AG04450 (cell line): ENCODE results near the gene DTD1. TPM values are rescaled to one million over a fixed set of nuclear protein-coding genes. Genes with fewer than 3 reads are reported as not detected.

ENCODE experiments used
- CTCF ChIA-PET: fragments of 300-600, 350-600 bp; formaldehyde crosslinking; extraction: SDS; loops from one replicate; lab custom pipeline; 2022; ENCODE audit warnings: antibody characterized with exemption, inconsistent platforms; lab: Charles Lee
- POLR2A ChIA-PET: fragments of 350-600 bp; formaldehyde crosslinking; extraction: SDS; loops from one replicate; lab custom pipeline; 2021; ENCODE audit warnings: antibody characterized with exemption, inconsistent platforms; lab: Yijun Ruan, JAX
- DNase-seq: peaks from one replicate; pipeline ENCODE4 v3.0.0-alpha.2; 2011; ENCODE audit warnings: low read depth, low spot score
- H3K27ac ChIP-seq: one replicate; pipeline ENCODE4 v1.5.1; 2012; ENCODE audit warnings: low read depth, low read length, control low read depth
- H3K27me3 ChIP-seq: one replicate; pipeline ENCODE4 v1.6.0; 2012; ENCODE audit warnings: low read length; ENCODE audit not compliant: control insufficient read depth, insufficient read depth
- H3K4me3 ChIP-seq: 2 replicates; pipeline ENCODE4 v1.5.1; 2011; ENCODE audit warnings: mild to moderate bottlenecking, low read depth, low read length, control low read depth
- H3K9me3 ChIP-seq: 2 replicates; pipeline ENCODE4 v1.5.1; 2012; ENCODE audit warnings: low read length; ENCODE audit not compliant: control insufficient read depth, insufficient read depth
- CTCF ChIP-seq: IDR thresholded peaks from 2 replicates; pipeline ENCODE4 v1.5.1; 2011; ENCODE audit warnings: low read depth, low read length, control low read depth, inconsistent platforms
- polyA plus RNA-seq: library from polyadenylated mRNA; depleted of rRNA; stranded (reverse); fragments of >200 nt; gene quantifications from 2 replicates; pipeline ENCODE4 v1.2.3, GENCODE V29; 2011

The DTD1 gene
- polyA plus RNA-seq, 1 experiment: 50.0 TPM

GRCh38 chr20:18738055-18738454 lies 150.2 kb downstream of the DTD1 start:
- DNase-seq: no peak
- Histone ChIP-seq H3K27me3 (no peaks in the 10 kb centered on the region), H3K27ac (no peak overlapping the region), H3K9me3 (no peaks in the 10 kb centered on the region; the same call in 1 of the 2 replicates), H3K4me3 (no peak overlapping the region)
- TF ChIP-seq CTCF: no peak
- ChIA-PET POLR2A (interaction anchor here (0.7 kb wide), 1 partner anchor 89 kb away, joined by 6 read pairs; no protein-coding TSS in a partner anchor), CTCF (no interaction called here)

GRCh38 chr20:18738888-18739287 lies 151.0 kb downstream of the DTD1 start:
- Histone ChIP-seq H3K4me3 (no peak overlapping the region), H3K27me3 (no peaks in the 10 kb centered on the region), H3K9me3 (no peaks in the 10 kb centered on the region; the same call in 1 of the 2 replicates), H3K27ac (peak overlapping the region; percentile 80)
- no peak for DNase-seq
- CTCF ChIA-PET: interaction anchor here (0.6 kb wide), 1 partner anchor 99 kb away, joined by 4 read pairs; no protein-coding TSS in a partner anchor
- no peak for TF ChIP-seq CTCF
- POLR2A ChIA-PET: interaction anchor here (0.7 to 1.3 kb wide), 2 partner anchors 33 to 90 kb away, joined by 3 to 6 read pairs; no protein-coding TSS in a partner anchor

GRCh38 chr20:18739751-18740166 lies 151.9 kb downstream of the DTD1 start:
- no peak overlapping the region for H3K4me3 ChIP-seq
- POLR2A ChIA-PET: interaction anchor here (0.6 to 1.3 kb wide), 2 partner anchors 34 to 1102 kb away, joined by 3 read pairs; no protein-coding TSS in a partner anchor
- TF ChIP-seq CTCF: no peak
- CTCF ChIA-PET: interaction anchor here (1.8 kb wide), 1 partner anchor 108 kb away, joined by 7 read pairs; no protein-coding TSS in a partner anchor
- peak; percentile 59 for DNase-seq
- H3K27ac ChIP-seq: peak overlapping the region; percentile 54
- H3K9me3 ChIP-seq: no peaks in the 10 kb centered on the region; the same call in 1 of the 2 replicates
- H3K27me3 ChIP-seq: no peaks in the 10 kb centered on the region

- H3K27ac ChIP-seq: no peak overlapping the region
- no peaks in the 10 kb centered on the region for H3K27me3 ChIP-seq
- ChIA-PET CTCF (interaction anchor here (1.8 kb wide), 1 partner anchor 108 kb away, joined by 7 read pairs; no protein-coding TSS in a partner anchor), POLR2A (no interaction called here)
- no peaks in the 10 kb centered on the region; the same call in 1 of the 2 replicates for H3K9me3 ChIP-seq
- DNase-seq: no peak
- H3K4me3 ChIP-seq: no peak overlapping the region
- TF ChIP-seq CTCF: no peak
These were observed 152.9 kb downstream of the DTD1 start for GRCh38 chr20:18740726-18741125.

- no peaks in the 10 kb centered on the region for H3K9me3 ChIP-seq
- no peak for DNase-seq
- TF ChIP-seq CTCF: no peak
- no peak overlapping the region for H3K27ac ChIP-seq
- no peak overlapping the region for H3K4me3 ChIP-seq
- ChIA-PET POLR2A (no interaction called here), CTCF (no interaction called here)
- H3K27me3 ChIP-seq: no peaks in the 10 kb centered on the region
These were observed 155.0 kb downstream of the DTD1 start for GRCh38 chr20:18742841-18743240.
